Measurements from ENCODE around the gene HDAC1. TPM values are rescaled to one million over a fixed set of nuclear protein-coding genes. Genes with fewer than 3 reads are reported as not detected.

Gene HDAC1
- total and polyA plus RNA-seq, 2 of the 8 experiments (the other 6 are each of a cell fraction or from before 2014, with no cell fraction given), result 111 to 125 TPM

DNA sequence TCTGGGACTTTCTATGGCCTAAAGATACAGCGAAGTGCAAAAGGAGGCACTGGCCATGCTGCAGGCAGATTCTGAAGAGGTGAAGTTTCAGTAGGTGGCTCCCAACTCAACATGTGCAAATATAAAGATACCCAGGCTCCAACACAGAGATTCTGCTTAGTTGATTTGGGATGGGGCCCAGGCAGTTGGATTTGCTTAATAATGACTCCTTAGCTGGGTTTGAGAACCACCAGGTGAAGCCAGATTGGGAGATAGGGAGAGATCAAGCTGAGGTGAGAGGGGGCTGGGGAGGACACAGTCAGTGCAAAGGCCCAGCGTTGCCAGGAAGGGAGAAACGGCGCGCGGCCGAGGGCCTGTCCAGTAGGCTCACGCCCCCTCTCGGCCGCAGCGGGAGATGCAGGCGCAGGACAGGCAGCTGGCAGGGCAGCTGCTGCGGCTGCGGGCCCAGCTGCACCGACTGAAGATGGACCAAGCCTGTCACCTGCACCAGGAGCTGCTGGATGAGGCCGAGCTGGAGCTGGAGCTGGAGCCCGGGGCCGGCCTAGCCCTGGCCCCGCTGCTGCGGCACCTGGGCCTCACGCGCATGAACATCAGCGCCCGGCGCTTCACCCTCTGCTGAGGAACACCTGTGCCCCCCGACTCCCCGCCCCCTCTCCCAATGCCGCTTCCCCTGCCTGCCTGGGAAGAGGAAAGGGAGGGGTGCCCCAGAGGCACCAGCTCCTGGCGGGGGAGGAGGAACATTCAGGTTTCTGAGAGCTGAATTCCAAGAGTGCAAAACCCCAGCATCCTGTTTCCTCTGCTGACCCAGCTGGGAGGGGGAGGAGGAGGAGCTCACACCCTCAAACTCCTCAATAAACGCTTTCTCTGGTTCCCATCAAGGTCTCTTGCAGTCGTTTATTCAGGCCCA, 43.6 kb upstream of the HDAC1 start:
- Histone ChIP-seq H3K18ac (ENCODE audit: extremely low read depth, low read length) (no peak overlapping the region), H4K20me1 (replicated peaks in 1 of 2; ENCODE audit: control insufficient read depth in 1 of 2, insufficient read depth in 2 of 2, low read length in 2 of 2) (no peaks in the 10 kb centered on the region), H2BK15ac (ENCODE audit: low read length) (no peak overlapping the region), H3K4me3 (ENCODE audit: extremely low read depth in 1 of 4, insufficient read depth in 2 of 4, low read depth in 3 of 4, low read length in 4 of 4) (peak overlapping the region; percentile 1 to 55 (median 14); a peak in 4 of 8 replicates), H3K4ac (replicated peaks; ENCODE audit: insufficient read length, low read depth, low read length) (peak overlapping the region; percentile 60), H3K14ac (ENCODE audit: insufficient read length) (no peak overlapping the region), H4K8ac (ENCODE audit: extremely low read depth, insufficient read depth, low read length) (no peak overlapping the region), H2BK120ac (replicated peaks; ENCODE audit: low read depth, low read length) (no peak overlapping the region), H3K79me2 (ENCODE audit: control insufficient read depth in 1 of 2, insufficient read depth in 2 of 2, low read length in 2 of 2) (no peaks in the 10 kb centered on the region), H3K23me2 (ENCODE audit: low read depth, low read length) (peaks cover 4% of the 10 kb centered on the region; the same call in 1 of the 2 replicates), H3K23ac (ENCODE audit: insufficient read length) (no peak overlapping the region), H2AFZ (ENCODE audit: low read length) (no peak overlapping the region), H3K9me3 (ENCODE audit: insufficient read depth in 2 of 2, low read depth in 1 of 2, low read length in 1 of 2) (no peaks in the 10 kb centered on the region), H4K91ac (replicated peaks; ENCODE audit: insufficient read length, low read length) (no peak overlapping the region), H2BK12ac (ENCODE audit: low read depth, low read length) (peak overlapping the region; percentile 60; the same call in 1 of the 2 replicates), H3K4me2 (ENCODE audit: insufficient read depth in 1 of 2, low read depth in 2 of 2, low read length in 2 of 2) (peak overlapping the region; percentile 49 to 55), H3K56ac (replicated peaks; ENCODE audit: insufficient read length, low read depth, low read length) (no peak overlapping the region), H3K27me3 (replicated peaks in 1 of 4; ENCODE audit: control insufficient read depth in 3 of 4, extremely low read depth in 1 of 4, insufficient read depth in 3 of 4, low read length in 3 of 4) (no peaks in the 10 kb centered on the region; a peak in 1 of 7 replicates), H3K36me3 (ENCODE audit: control insufficient read depth in 2 of 4, insufficient read depth in 4 of 4, low read length in 3 of 4) (no peaks in the 10 kb centered on the region), H2BK20ac (ENCODE audit: low read length) (no peak overlapping the region), H3K4me1 (replicated peaks in 1 of 4; ENCODE audit: control insufficient read depth in 3 of 4, insufficient read depth in 4 of 4, low read length in 3 of 4) (peaks cover 6 to 13% (median 8%) of the 10 kb centered on the region in 4 experiments), H2BK5ac (ENCODE audit: low read depth, low read length) (peak overlapping the region; percentile 83; the same call in 1 of the 2 replicates), H3K79me1 (ENCODE audit: low read depth, low read length) (no peaks in the 10 kb centered on the region), H3K27ac (ENCODE audit: low read depth, low read length) (no peak overlapping the region), H4K5ac (ENCODE audit: insufficient read length, low read depth, low read length) (no peak overlapping the region), H3K9ac (replicated peaks in 1 of 4; ENCODE audit: extremely low read depth in 1 of 4, low read depth in 3 of 4, low read length in 3 of 4) (no peak overlapping the region), H2AK5ac (ENCODE audit: low read depth, low read length) (no peak overlapping the region)
- ChIA-PET CTCF (ENCODE audit: partially characterized antibody) (interaction anchor here (0.6 to 6.1 kb wide), 31 partner anchors 11 to 477 kb away, joined by 3 to 66 read pairs (median 4); partner anchors contain the start of genes CCDC28B and HDAC1), POLR2A (ENCODE audit: partially characterized antibody) (interaction anchor here (0.6 to 6.6 kb wide), 12 partner anchors 8 to 234 kb away, joined by 3 to 59 read pairs (median 6); partner anchors contain the start of genes HDAC1 and MARCKSL1)
- DNase-seq (ENCODE audit: low read depth in 1 of 2, low spot score in 2 of 2) (peak; percentile 83 to 97), FAIRE-seq (no peak)
- 9% methylated on average over 21 of the region's 31 CpGs; no CpG with 5 or more reads in 1 of the 2 experiments for WGBS, 2 experiments (ENCODE audit: extremely low coverage in 1 of 2, insufficient coverage in 1 of 2, insufficient read length in 1 of 2, insufficient replicate concordance in 2 of 2, low coverage in 1 of 2, low lambda C conversion rate in 2 of 2, missing lambda C conversion rate in 1 of 2)
- TF ChIP-seq, protein P1, sequence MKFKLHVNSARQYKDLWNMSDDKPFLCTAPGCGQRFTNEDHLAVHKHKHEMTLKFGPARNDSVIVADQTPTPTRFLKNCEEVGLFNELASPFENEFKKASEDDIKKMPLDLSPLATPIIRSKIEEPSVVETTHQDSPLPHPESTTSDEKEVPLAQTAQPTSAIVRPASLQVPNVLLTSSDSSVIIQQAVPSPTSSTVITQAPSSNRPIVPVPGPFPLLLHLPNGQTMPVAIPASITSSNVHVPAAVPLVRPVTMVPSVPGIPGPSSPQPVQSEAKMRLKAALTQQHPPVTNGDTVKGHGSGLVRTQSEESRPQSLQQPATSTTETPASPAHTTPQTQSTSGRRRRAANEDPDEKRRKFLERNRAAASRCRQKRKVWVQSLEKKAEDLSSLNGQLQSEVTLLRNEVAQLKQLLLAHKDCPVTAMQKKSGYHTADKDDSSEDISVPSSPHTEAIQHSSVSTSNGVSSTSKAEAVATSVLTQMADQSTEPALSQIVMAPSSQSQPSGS (IDR thresholded peaks at IDR 0.05; ENCODE audit: low read length), result no peak
- no peak for TF ChIP-seq SIRT6 (IDR thresholded peaks at IDR 0.05; ENCODE audit: low read length)
- TF ChIP-seq TCF12 (IDR thresholded peaks at IDR 0.05; ENCODE audit: low read depth, low read length), result peak; percentile 84
- TF ChIP-seq RNF2 (IDR thresholded peaks at IDR 0.05; ENCODE audit: borderline replicate concordance, low read depth, low read length, missing control alignments, poor library complexity, severe bottlenecking), result no peak
- TF ChIP-seq, protein P2, sequence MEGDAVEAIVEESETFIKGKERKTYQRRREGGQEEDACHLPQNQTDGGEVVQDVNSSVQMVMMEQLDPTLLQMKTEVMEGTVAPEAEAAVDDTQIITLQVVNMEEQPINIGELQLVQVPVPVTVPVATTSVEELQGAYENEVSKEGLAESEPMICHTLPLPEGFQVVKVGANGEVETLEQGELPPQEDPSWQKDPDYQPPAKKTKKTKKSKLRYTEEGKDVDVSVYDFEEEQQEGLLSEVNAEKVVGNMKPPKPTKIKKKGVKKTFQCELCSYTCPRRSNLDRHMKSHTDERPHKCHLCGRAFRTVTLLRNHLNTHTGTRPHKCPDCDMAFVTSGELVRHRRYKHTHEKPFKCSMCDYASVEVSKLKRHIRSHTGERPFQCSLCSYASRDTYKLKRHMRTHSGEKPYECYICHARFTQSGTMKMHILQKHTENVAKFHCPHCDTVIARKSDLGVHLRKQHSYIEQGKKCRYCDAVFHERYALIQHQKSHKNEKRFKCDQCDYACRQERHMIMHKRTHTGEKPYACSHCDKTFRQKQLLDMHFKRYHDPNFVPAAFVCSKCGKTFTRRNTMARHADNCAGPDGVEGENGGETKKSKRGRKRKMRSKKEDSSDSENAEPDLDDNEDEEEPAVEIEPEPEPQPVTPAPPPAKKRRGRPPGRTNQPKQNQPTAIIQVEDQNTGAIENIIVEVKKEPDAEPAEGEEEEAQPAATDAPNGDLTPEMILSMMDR (IDR thresholded peaks at IDR 0.05; ENCODE audit: control extremely low read depth in 1 of 3, insufficient read depth in 1 of 3, low read depth in 1 of 3, low read length in 3 of 3), result peak; percentile 81 to 98 (median 96)
- TF ChIP-seq FOSL1 (IDR thresholded peaks at IDR 0.05; ENCODE audit: insufficient read depth, low read depth, low read length), result no peak
